HG02981 (cell line): ENCODE data around the gene RABEPK.
A peak's percentile ranks its signal among the peaks of the same experiment; 100 is the strongest.
"Not testable (repeated sequence)": the region's sequence is repeated elsewhere in the genome, so short reads cannot be mapped to it uniquely, and the experiment has no call there.

Source experiments
- ATAC-seq: cut with Tn5 transposase; IDR thresholded peaks from one replicate; pipeline ENCODE4 v1.9.1; 2021; ENCODE audit warnings: mild to moderate bottlenecking, moderate library complexity; ENCODE audit not compliant: unreplicated experiment

Gene RABEPK, protein sequence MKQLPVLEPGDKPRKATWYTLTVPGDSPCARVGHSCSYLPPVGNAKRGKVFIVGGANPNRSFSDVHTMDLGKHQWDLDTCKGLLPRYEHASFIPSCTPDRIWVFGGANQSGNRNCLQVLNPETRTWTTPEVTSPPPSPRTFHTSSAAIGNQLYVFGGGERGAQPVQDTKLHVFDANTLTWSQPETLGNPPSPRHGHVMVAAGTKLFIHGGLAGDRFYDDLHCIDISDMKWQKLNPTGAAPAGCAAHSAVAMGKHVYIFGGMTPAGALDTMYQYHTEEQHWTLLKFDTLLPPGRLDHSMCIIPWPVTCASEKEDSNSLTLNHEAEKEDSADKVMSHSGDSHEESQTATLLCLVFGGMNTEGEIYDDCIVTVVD

DNA sequence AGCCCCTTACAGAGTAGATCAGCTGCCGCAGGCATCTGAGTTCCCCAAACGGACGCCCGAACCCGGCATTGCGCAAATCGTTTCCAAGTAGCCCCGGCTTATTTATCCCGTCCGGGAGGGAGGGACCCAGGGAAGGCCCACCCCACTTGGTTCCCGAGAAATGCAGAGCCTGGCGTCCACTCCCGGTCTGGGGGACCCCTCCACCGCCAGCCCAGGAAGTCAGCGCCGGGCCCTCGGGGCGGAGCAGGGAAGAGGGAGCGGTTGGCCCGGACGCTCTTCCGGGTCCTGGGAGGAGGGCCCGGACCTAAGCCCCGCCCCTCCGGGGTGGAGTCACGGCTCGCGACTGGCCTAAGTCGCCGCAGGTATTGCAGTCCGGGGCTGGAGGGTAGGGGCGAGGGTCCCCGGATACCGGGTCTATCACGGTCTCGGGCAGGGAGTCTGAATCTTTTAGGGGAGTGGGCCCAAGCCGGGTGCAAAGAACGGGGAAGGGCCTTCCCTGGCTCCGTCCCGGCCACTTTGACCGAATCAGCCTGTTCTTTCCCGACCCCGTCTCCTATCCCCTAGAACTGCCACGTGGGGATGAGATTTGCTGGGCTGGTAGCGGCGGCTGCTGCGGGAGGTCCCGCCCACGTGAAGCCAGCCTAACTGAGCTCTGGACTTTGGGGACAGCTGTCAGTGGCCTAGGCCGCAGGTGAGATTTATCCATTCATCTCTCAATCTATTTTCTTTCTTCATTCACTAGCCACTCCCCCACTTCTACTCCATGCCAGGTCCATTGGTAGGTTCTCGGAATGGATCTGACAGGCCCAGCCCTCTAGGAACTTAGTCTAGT lies at the start of gene RABEPK:
Gene RABEPK (plus strand): TSS at position 327 of the 832 bp plus-strand sequence. CDS start 2,472 bp downstream, outside the sequence.
- peak; percentile 96 for ATAC-seq

- no peak for ATAC-seq
These were observed 48.6 kb upstream of the RABEPK start for GRCh38 chr9:125151730-125152129.

- ATAC-seq = no peak
These were observed 46.5 kb upstream of the RABEPK start for GRCh38 chr9:125153712-125154367.

GRCh38 chr9:125156551-125156950 lies 43.8 kb upstream of the RABEPK start:
- ATAC-seq = no peak

GRCh38 chr9:125160750-125161149 lies 39.6 kb upstream of the RABEPK start:
- no peak for ATAC-seq

DNA sequence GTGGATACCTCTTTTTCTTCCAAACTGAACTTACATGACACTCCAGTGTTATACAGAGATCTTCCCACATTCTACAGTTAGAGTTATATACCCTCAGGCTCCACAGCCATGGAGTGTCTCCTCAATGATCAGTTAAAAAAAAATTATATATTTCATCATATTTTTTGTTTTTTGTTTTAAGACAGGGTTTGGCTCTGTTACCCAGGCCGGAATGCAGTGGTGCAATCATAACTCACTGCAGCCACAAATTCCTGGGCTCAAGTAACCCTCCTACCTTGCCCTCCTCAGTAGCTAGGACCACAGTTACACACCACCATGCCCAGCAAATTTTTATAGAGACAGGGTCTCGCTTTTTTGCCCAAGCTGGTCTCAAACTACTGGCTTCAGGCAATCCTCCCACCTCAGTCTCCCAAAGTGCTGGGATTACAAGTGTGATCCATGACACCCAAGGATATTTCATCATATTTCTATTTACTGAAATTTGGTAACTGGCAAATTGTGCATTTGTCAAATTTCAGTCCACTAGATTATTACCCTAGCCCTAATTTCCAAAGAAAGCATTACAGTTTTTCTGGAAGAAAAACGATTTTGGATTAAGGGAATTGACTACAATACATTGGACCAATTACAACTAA lies 38.9 kb upstream of the RABEPK start:
- no peak for ATAC-seq

DNA sequence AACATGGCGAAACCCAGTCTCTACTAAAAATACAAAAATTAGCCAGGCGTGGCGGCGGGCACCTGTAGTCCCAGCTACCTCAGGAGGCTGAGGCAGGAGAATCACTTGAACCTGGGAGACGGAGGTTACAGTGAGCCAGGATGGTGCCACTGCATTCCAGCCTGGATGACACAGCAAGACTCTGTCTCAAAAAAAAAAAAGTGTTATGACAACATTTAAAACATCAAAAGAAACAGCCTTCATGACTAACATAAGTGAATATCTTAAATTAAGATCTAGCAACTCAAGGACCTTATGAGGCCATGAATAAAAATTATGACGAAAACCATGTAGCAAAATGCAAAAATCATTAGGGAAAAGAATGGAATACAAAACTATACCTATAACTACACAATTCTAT lies 37.5 kb upstream of the RABEPK start:
- not testable (repeated sequence) for ATAC-seq

DNA sequence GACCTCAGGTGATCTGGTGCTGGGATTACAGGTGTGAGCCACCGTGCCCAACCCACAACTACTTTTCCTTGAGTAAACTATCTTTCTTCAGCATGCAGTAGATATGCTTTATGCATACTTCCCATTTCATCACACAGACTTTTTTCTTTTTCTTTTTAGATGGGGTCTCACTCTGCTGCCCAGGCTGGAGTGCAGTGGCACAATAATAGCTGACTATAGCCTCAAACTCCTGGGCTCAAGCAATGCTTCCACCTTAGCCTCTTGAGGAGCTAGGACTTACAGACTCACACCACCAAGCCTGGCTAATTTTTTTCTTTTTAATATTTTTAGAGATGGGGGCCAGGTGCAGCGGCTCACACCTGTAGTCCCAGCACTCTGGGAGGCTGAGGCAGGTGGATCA lies 33.6 kb upstream of the RABEPK start:
- ATAC-seq = no peak

- ATAC-seq = no peak
These were observed 30.4 kb upstream of the RABEPK start for GRCh38 chr9:125169895-125170294.

DNA sequence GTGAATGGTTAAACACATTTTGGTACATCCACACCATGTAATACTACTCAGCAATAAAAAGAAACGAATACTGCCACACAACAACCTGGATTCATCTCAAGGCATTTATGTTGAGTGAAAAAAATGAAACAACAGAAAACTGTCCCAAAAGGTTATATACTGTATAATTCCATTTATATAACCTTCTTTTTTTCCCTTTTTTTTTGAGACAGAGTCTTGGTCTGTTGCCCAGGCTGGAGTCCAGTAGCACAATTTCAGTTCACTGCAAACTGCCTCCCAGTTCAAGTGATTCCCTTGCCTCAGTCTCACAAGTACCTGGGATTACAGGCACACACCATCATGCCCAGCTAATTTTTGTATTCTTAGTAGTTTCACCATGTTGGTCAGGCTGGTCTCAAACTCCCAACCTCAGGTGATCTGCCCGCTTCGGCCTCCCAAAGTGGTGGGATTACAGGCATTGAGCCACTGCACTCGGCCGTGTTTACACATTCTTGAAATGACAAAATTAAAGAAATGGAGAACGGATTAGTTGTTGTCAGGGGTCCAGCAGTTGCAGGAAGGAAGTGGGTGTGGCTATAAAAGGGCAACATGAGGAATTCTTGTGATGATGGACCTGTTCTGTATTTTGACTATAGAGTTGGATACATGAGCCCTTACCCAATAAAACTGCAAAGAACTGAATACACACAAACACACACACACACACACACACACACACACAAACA lies 28.1 kb upstream of the RABEPK start:
- no peak for ATAC-seq

DNA sequence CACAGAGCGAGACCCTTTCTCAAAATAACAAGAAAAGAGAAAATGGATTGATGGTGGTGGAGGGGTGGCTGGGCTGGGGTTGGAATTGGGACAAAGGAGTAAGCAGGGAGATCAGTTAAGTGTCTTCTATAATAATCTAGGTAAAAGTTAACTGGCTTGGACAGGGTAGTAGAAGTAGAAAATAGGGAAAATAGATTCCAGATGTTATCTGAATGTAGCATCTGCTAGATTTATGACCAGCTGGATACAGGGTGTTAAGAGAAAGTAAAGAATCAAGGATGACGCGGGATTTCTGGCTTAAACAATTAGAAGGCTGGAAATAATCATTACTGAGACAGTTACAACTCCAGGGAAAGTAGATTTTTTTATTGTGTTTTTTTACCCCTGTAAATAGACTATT lies 23.7 kb upstream of the RABEPK start:
- ATAC-seq = no peak

DNA sequence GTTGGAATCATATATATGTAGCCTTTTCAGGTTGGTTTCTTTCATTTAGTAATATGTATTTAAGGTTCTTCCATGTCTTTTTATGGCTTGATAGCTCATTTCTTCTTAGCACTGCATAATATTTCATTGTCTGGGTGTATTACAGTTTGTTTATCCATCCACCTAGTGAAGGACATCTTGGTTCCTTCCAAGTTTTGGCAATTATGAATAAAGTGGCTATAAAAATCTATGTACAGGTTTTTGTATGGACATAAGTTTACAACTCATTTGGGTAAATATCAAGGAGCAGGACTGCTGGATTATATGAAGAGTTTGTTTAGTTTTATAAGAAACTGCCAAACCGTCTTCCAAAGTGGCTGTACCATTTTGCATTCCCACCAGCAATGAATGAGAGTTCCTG lies 22.5 kb upstream of the RABEPK start:
- ATAC-seq = no peak

DNA sequence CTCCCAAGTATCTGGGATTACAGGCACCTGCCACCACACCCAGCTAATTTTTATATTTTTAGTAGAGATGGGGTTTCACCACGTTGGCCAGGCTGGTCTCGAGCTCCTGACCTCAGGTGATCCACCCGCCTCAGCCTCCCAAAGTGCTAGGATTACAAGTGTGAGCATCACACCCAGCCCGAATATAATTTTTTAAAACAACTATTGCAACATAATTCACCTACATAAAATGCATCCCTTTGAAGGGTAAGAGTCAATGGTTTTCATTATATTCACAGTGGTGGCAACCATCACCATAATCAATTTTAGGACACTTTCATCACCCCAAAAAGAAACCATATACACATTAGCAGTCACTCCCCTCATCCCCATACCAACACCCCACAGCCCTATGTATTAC lies 20.6 kb upstream of the RABEPK start:
- not testable (repeated sequence) for ATAC-seq

DNA sequence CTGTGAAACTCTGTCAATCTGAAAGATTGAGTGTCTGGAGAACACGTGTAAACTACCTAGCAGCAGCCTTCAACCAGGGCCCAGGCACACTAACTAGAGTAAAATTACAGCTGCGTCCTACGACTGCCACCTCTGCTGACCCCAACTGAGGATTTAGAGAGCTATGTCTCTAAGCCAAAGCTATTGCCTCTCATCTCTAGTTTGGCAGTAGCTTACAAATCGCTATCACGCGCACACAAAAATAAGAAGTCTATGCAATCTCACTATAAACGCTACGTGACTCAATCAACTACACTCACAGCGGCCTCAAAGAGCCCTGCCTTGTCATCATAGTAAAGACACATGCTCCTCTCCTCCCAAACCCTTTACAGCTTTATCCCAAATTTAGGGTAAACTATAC lies 19.5 kb upstream of the RABEPK start:
- ATAC-seq = no peak

DNA sequence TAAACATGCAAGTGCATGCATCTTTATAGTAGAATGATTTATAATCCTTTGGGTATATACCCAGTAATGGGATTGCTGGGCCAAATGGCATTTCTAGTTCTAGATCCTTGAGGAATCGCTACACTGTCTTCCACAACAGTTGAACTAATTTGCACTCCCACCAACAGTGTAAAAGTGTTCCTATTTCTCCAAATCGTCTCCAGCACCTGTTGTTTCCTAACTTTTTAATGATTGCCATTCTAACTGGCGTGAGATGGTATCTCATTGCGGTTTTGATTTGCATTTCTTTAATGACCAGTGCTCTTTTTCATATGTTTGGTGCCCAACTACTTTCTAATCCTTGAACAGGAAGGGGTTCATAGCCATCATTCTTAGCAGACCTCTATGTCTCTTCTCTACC lies 18.6 kb upstream of the RABEPK start:
- ATAC-seq = not testable (repeated sequence)

DNA sequence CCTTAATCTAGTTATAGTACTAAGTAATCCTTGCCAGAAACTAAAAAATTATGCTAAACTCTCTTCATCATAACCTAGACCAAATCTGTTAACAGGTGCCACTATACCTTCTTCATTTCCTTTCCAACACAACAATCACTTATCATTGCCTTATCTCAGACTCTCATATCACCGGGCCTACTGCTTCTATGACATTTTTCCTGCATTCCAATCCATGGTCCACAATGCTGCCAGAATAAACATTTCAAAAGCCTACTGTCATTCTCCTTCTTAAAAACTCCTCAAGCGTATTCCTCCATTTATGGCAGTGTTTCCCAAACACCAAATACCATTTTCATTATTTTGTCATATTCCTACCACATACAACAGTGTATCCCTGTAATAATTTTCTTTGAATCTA lies 17.3 kb upstream of the RABEPK start:
- no peak for ATAC-seq

DNA sequence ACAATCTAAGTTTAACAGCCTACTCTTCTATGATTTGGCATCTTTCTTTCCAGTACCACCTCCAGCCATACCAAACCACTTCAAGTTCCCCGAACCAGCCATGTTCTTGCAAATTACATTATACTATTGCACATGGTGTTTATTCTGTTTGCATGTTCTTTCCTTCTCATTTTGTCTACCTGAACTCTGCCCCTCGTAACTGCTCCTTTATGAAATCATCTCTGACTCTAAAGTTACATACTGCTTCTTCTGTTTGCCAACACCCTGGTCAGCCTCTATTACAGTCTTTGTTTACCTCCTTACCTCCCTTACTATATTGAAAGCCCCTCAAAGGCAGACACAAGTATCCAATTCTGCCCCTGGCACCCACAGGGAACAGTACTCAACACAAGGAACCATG lies 16.8 kb upstream of the RABEPK start:
- ATAC-seq = no peak

GRCh38 chr9:125189011-125189360 lies 11.4 kb upstream of the RABEPK start:
- peak; percentile 18 for ATAC-seq

DNA sequence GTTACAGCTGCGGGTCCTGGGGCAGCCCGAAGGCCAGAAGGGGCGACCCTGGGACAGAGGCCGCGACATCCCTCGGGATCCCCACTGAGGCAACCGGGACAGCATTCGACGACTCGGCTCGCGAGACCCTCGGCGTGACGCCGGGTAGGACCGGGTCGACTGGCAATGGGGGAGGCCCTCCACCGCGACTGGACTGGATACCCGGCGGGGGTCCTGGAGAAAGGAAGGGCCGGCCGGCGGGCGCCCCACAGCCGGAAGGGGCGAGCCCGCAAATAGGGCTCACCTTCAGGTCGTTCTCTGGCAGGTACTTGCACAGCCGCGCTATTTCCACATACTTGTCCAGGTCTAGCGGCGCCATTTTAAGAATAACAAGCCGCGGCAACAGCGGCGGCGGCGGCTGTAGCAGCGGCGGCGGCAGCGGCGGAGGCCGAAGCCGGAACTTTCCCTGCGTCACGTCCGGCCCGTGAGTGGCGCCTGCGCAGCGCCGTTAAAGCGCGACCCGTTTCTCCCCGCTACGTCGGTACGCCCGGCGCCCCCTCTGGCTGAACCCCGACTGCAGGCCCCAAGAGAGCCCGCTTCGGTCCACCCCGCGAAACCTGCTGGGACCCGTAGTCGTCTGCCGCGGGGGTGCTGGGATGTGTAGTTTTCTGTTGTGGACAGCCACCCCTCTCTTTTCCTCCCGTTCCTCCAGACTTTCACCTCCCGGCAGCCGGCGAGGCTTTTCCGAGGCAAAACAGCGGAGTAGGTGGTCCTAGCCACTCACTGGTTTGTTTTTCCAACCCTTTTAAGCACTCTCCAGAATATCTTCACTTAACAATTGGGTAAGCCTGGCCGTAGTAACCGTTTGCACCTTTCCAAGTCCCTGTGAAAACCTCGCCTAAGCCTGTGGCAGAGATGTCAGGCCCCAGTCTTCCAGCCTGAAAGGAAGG lies 10.7 kb upstream of the RABEPK start, which contains the start of gene PPP6C:
Gene PPP6C (minus strand): TSS at position 443 of the 929 bp plus-strand sequence. CDS start 85 bp downstream, at position 358.
- ATAC-seq = peak; percentile 97
